SK-N-SH treated with all-trans-retinoic acid at 6 μM for 48 hours (cell line): ENCODE results near the gene SNU13.

Experiments
- ATAC-seq: fragments of 200-7000 bp; cut with Tn5 transposase; 3 replicates; pipeline ENCODE4 v1.9.1; 2020; ENCODE audit warnings: mild to moderate bottlenecking, moderate library complexity
- ARNTL ChIP-seq: fragments of 450-650 bp; formaldehyde crosslinking; IDR thresholded peaks from 2 replicates; pipeline ENCODE4 v1.5.0; 2020; ENCODE audit warnings: low read depth, mild to moderate bottlenecking, moderate library complexity, borderline replicate concordance
- BACH2 ChIP-seq: fragments of 250-450 bp; sonication (Bioruptor Pico); IDR thresholded peaks from 2 replicates; pipeline ENCODE4 v1.9.0; 2021; ENCODE audit warnings: mild to moderate bottlenecking, borderline replicate concordance
- CREB5 ChIP-seq: fragments of 250-450 bp; sonication (Bioruptor Pico); IDR thresholded peaks from 2 replicates; pipeline ENCODE4 v1.5.1; 2020; ENCODE audit warnings: low read depth, mild to moderate bottlenecking, moderate library complexity
- CSRNP3 ChIP-seq: fragments of 250-450 bp; sonication (Bioruptor Pico); IDR thresholded peaks from 2 replicates; pipeline ENCODE4 v1.5.1; 2021; ENCODE audit warnings: mild to moderate bottlenecking, moderate library complexity
- ESRRG ChIP-seq: fragments of 250-450 bp; sonication (Bioruptor Pico); IDR thresholded peaks from 2 replicates; pipeline ENCODE4 v1.6.1; 2021; ENCODE audit warnings: mild to moderate bottlenecking
- GLIS3 ChIP-seq: fragments of 250-450 bp; sonication (Bioruptor Pico); IDR thresholded peaks from 2 replicates; pipeline ENCODE4 v1.5.0; 2020; ENCODE audit warnings: mild to moderate bottlenecking, moderate library complexity
- OSR1 ChIP-seq: fragments of 250-450 bp; sonication (Bioruptor Pico); IDR thresholded peaks from 2 replicates; pipeline ENCODE4 v1.8.0; 2022; ENCODE audit warnings: moderate library complexity, mild to moderate bottlenecking, inconsistent platforms
- PATZ1 ChIP-seq: fragments of 250-450 bp; sonication (Bioruptor Pico); IDR thresholded peaks from 2 replicates; pipeline ENCODE4 v1.8.0; 2020; ENCODE audit warnings: mild to moderate bottlenecking, moderate library complexity, borderline replicate concordance
- POU6F1 ChIP-seq: fragments of 250-450 bp; sonication (Bioruptor Pico); IDR thresholded peaks from 2 replicates; pipeline ENCODE4 v1.8.0; 2021; ENCODE audit warnings: low read depth, mild to moderate bottlenecking, moderate library complexity, borderline replicate concordance
- PPARA ChIP-seq: fragments of 250-450 bp; sonication (Bioruptor Pico); IDR thresholded peaks from 2 replicates; pipeline ENCODE4 v1.5.0; 2020; ENCODE audit warnings: mild to moderate bottlenecking, borderline replicate concordance
- RARB ChIP-seq: fragments of 250-450 bp; sonication (Bioruptor Pico); IDR thresholded peaks from 2 replicates; pipeline ENCODE4 v1.8.0; 2021; ENCODE audit warnings: mild to moderate bottlenecking, moderate library complexity
- TCF4 ChIP-seq: fragments of 250-450 bp; sonication (Bioruptor Pico); IDR thresholded peaks from 2 replicates; pipeline ENCODE4 v1.8.0; 2021; ENCODE audit warnings: mild to moderate bottlenecking, moderate library complexity, borderline replicate concordance
- TOX ChIP-seq: fragments of 250-450 bp; sonication (Bioruptor Pico); IDR thresholded peaks from 2 replicates; pipeline ENCODE4 v1.8.0; 2021; ENCODE audit warnings: mild to moderate bottlenecking, moderate library complexity, borderline replicate concordance
- TSHZ2 ChIP-seq: fragments of 250-450 bp; sonication (Bioruptor Pico); IDR thresholded peaks from 2 replicates; pipeline ENCODE4 v1.5.0; 2020; ENCODE audit warnings: mild to moderate bottlenecking, moderate library complexity
- ZC3H10 ChIP-seq: fragments of 250-450 bp; sonication (Bioruptor Pico); IDR thresholded peaks from 2 replicates; pipeline ENCODE4 v1.5.1; 2021; ENCODE audit warnings: mild to moderate bottlenecking, moderate library complexity
- ZFP3 ChIP-seq: fragments of 250-450 bp; sonication (Bioruptor Pico); IDR thresholded peaks from 2 replicates; pipeline ENCODE4 v1.5.0; 2020; ENCODE audit warnings: mild to moderate bottlenecking, moderate library complexity
- ZFP30 ChIP-seq: fragments of 450-650 bp; formaldehyde crosslinking; IDR thresholded peaks from 2 replicates; pipeline ENCODE4 v1.5.0; 2022; ENCODE audit warnings: mild to moderate bottlenecking, moderate library complexity
- ZNF565 ChIP-seq: fragments of 450-650 bp; formaldehyde crosslinking; conservative IDR thresholded peaks from 2 replicates; pipeline ENCODE4 v1.5.0; 2020; ENCODE audit warnings: low read depth, mild to moderate bottlenecking, moderate library complexity
- ZNF70 ChIP-seq: fragments of 450-650 bp; formaldehyde crosslinking; IDR thresholded peaks from 2 replicates; pipeline ENCODE4 v1.5.0; 2020; ENCODE audit warnings: mild to moderate bottlenecking, moderate library complexity
- ZNF8 ChIP-seq: fragments of 450-650 bp; formaldehyde crosslinking; IDR thresholded peaks from 2 replicates; pipeline ENCODE4 v1.5.0; 2020; ENCODE audit warnings: mild to moderate bottlenecking, moderate library complexity

SNU13 gene

GRCh38 chr22:41684194-41684593 is 4.5 kb downstream of the SNU13 start:
- no peak for ATAC-seq

GRCh38 chr22:41683616-41684015 is 5.1 kb downstream of the SNU13 start:
- ATAC-seq: no peak
- TF ChIP-seq PPARA (no peak), TOX (CRISPR knock-in tag) (no peak), ZNF8 (CRISPR knock-in tag) (no peak), ZFP30 (no peak), OSR1 (CRISPR knock-in tag) (no peak), ZNF565 (no peak), BACH2 (no peak), ARNTL (CRISPR knock-in tag) (no peak), ZC3H10 (CRISPR knock-in tag) (no peak), RARB (CRISPR knock-in tag) (no peak), CSRNP3 (CRISPR knock-in tag) (no peak), PATZ1 (CRISPR knock-in tag) (no peak), ZFP3 (CRISPR knock-in tag) (no peak)

More at GRCh38 chr22:41684194-41684593, 4.5 kb downstream of the SNU13 start:
- TF ChIP-seq CSRNP3 (CRISPR knock-in tag) (no peak), ZNF70 (CRISPR knock-in tag) (no peak), ARNTL (CRISPR knock-in tag) (no peak), ESRRG (CRISPR knock-in tag) (no peak), ZC3H10 (CRISPR knock-in tag) (no peak), POU6F1 (no peak), TSHZ2 (CRISPR knock-in tag) (no peak), PPARA (no peak), ZFP30 (no peak), OSR1 (CRISPR knock-in tag) (no peak), ZFP3 (CRISPR knock-in tag) (no peak), TOX (CRISPR knock-in tag) (no peak), TCF4 (no peak), GLIS3 (CRISPR knock-in tag) (no peak), ZNF565 (no peak), CREB5 (CRISPR knock-in tag) (no peak), ZNF8 (CRISPR knock-in tag) (no peak)
